ENCODE results near the gene AP2B1.

- no peak for TF ChIP-seq EZH2phosphoT487 (IDR thresholded peaks at IDR 0.05; ENCODE audit: borderline replicate concordance, low read length)
- TF ChIP-seq CTCF (IDR thresholded peaks at IDR 0.05; ENCODE audit: low read depth, low read length, poor library complexity, severe bottlenecking) = no peak
Measured at GRCh38 chr17:35537601-35538141, 49.5 kb upstream of the AP2B1 start, which contains the start of gene SLFN12L.

Measured in DOHH2 (cell line).